Heart left ventricle (tissue), 16 donors: ENCODE results near the gene SLC41A1. TPM values are rescaled to one million over a fixed set of nuclear protein-coding genes. Genes with fewer than 3 reads are reported as not detected.

ENCODE experiments used
- ATAC-seq, 4 donors: fragments of 200-7000 bp; cut with Tn5 transposase; one replicate each; pipeline ENCODE4 v1.9.1; 2020 to 2022; ENCODE audit warnings: moderate library complexity in 4 of 4, mild to moderate bottlenecking in 3 of 4, moderate number of reproducible peaks in 1 of 4
- DNase-seq, 5 donors: peaks; one replicate each; pipeline ENCODE4 v3.0.0-alpha.2; 2020
- H3K27ac ChIP-seq, 12 donors: fragments of 200-600 bp; sonication (generic) in 4 of 12; one replicate each; pipeline versions ENCODE4 v1.5.0 to v1.8.0; 2016 to 2022; ENCODE audit warnings: mild to moderate bottlenecking in 2 of 12
- H3K27me3 ChIP-seq, 9 donors: fragments of 200-600 bp; sonication (generic) in 2 of 9; one replicate each; pipeline versions ENCODE4 v1.5.1 to v1.8.0; 2016 to 2022; ENCODE audit warnings: mild to moderate bottlenecking in 3 of 9
- H3K36me3 ChIP-seq, 9 donors: fragments of 200-600 bp; sonication (generic) in 2 of 9; one replicate each; pipeline versions ENCODE4 v1.5.0 to v1.8.0; 2018 to 2022; ENCODE audit warnings: mild to moderate bottlenecking in 2 of 9
- H3K4me1 ChIP-seq, 12 donors: fragments of 200-600 bp; sonication (generic) in 4 of 12; one replicate each; pipeline versions ENCODE4 v1.5.0 to v1.8.0; 2016 to 2022; ENCODE audit warnings: mild to moderate bottlenecking in 3 of 12
- H3K4me3 ChIP-seq, 12 donors: fragments of 200-600 bp; sonication (generic) in 4 of 12; one replicate each; pipeline versions ENCODE4 v1.5.0 to v1.8.0; 2017 to 2022; ENCODE audit warnings: mild to moderate bottlenecking in 9 of 12, moderate library complexity in 4 of 12
- H3K9me3 ChIP-seq, 12 donors: fragments of 200-600 bp; sonication (generic) in 4 of 12; one replicate each; pipeline versions ENCODE4 v1.5.0 to v1.8.0; 2016 to 2022; ENCODE audit warnings: mild to moderate bottlenecking in 1 of 12
- CTCF ChIP-seq, 12 donors: fragments of 200-600 bp; sonication (generic) in 4 of 12; IDR thresholded peaks; one replicate each; pipeline versions ENCODE4 v1.5.0 to v1.8.0; 2018 to 2022; ENCODE audit warnings: antibody characterized with exemption in 12 of 12, mild to moderate bottlenecking in 5 of 12
- POLR2A ChIP-seq, 2 donors: fragments of 450-650 bp; IDR thresholded peaks; one replicate each; pipeline ENCODE4 v1.6.1; 2017; ENCODE audit warnings: antibody characterized with exemption in 2 of 2, mild to moderate bottlenecking in 2 of 2, moderate library complexity in 2 of 2
- WGBS, 4 donors: extraction: QIAGEN DNeasy Blood & Tissue Kit in 2 of 4; methylation state at CpG; one replicate each; pipeline versions ENCODE4 v1.1.5 to v1.1.7; 2013 to 2018; 5-methylcytosine and 5-hydroxymethylcytosine counted together
- intact Hi-C, 10 donors: fragments of 100-400 bp; cut with DNase I; formaldehyde crosslinking; loops; one replicate each; pipeline versions ENCODE4 v1.11.1 to v1.14.2; 2022
- polyA plus RNA-seq, 2 donors: library from polyadenylated mRNA; stranded (reverse); fragments of 200-250 nt; gene quantifications; one replicate each; pipeline ENCODE4 v1.2.3, GENCODE V29; 2013
- total RNA-seq, 9 donors: library from RNA; depleted of rRNA in 2 of 9; stranded (reverse); fragments of >200 nt in 2 of 9; fragmentation: NEBNext Ultra II Directional in 3 of 9; extraction: Animal tissue kit (Norgen Biotek cat#: 25700) in 3 of 9; gene quantifications; one replicate each; pipeline versions ENCODE4 v1.1.0 to v1.2.4, GENCODE V29; 2016 to 2023
- donor health status: ischemic (EF 13 %, LVEDD 7.1; RV severe dilation, severe dysfunction).
- donor health status: healthy with polysubstance abuse.
- donor health status: DM: no; HTN: yes; CAD: no.
- donor health status: DM: no; HTN: no; CAD: no.
- donor health status: ischemic (EF 25% LVEDD 6.9; RV normal size, moderate dysfunction).
- donor health status: ischemic (EF 25% LVEDD 5.7; RV mildly dilated, moderate dysfunction).
- donor health status: healthy.
- donor health status: DM: yes; HTN: yes; CAD: no.
- donor health status: ischemic (EF 35%, LVEDD 5.7; RV mildly dilated, moderate dysfunction).
- donor health status: nonischemic (EF 11% LVEDD 7.7; RV severe dilation, severe dysfunction).
- donor health status: DM: yes; HTN: yes; CAD: no.
- donor health status: PGD.
- donor health status: ischemic (EF 29% LVEDD 5.4; RV normal size, mild dysfunction).
- donor health status: nonischemic (EF 23%, LVEDD 6.1; RV moderate dilation, normal function).

The SLC41A1 gene
- total and polyA plus RNA-seq, 11 donors, result 146 to 442 (median 298) TPM

- 24 to 47% (median 39%) methylated on average over 1 of the region's 1 CpG for WGBS, 4 donors
- Histone ChIP-seq H3K36me3 (peaks cover 0 to 22% (median 9%) of the 10 kb centered on the region in 9 donors), H3K9me3 (no peaks in the 10 kb centered on the region), H3K27ac (no peak overlapping the region), H3K4me3 (no peak overlapping the region), H3K4me1 (peaks cover 0 to 64% (median 36%) of the 10 kb centered on the region in 12 donors), H3K27me3 (no peaks in the 10 kb centered on the region)
- no peak for TF ChIP-seq CTCF (IDR thresholded peaks at IDR 0.05)
- no peak for TF ChIP-seq POLR2A (IDR thresholded peaks at IDR 0.05)
- ATAC-seq (no peak), DNase-seq (no peak)
- intact Hi-C loops, result no loop called here
Measured at GRCh38 chr1:205741681-205742080, 71.3 kb downstream of the SLC41A1 start.

- ATAC-seq (no peak), DNase-seq (no peak)
- H3K4me1 ChIP-seq, result peaks cover 0 to 46% (median 23%) of the 10 kb centered on the region in 12 donors
- no peak overlapping the region for H3K4me3 ChIP-seq
- H3K36me3 ChIP-seq, result peaks cover 0 to 39% (median 25%) of the 10 kb centered on the region in 9 donors
- H3K27ac ChIP-seq, result no peak overlapping the region
- H3K27me3 ChIP-seq, result no peaks in the 10 kb centered on the region
- H3K9me3 ChIP-seq, result no peaks in the 10 kb centered on the region
- TF ChIP-seq POLR2A (IDR thresholded peaks at IDR 0.05) (no peak), CTCF (IDR thresholded peaks at IDR 0.05) (peak in 1 of 12 donors; percentile 7)
- intact Hi-C loops, result no loop called here
- 71 to 76% (median 75%) methylated on average over 5 of the region's 5 CpGs for WGBS, 4 donors
Measured at GRCh38 chr1:205739348-205740160, 73.4 kb downstream of the SLC41A1 start.

Other genes starting within 250 kb of the SLC41A1 start
- gene ELK4, start 181.2 kb downstream of the SLC41A1 start, total RNA-seq, result 10 to 100 TPM; 18.5 to 54.9 (median 36.5) TPM
- gene ELK4, start 181.2 kb downstream of the SLC41A1 start, polyA plus RNA-seq, result 10 to 100 TPM in 1 of 2 donors, 1 to 10 TPM in 1; 5.0 to 11.3 TPM
- gene SLC45A3, start 132.7 kb downstream of the SLC41A1 start, total RNA-seq, result 1 to 10 TPM; 1.2 to 6.1 (median 2.6) TPM
- 1 to 10 TPM; 2.6 to 3.3 TPM for gene SLC45A3, start 132.7 kb downstream of the SLC41A1 start, polyA plus RNA-seq
- gene NUCKS1, start 63.0 kb downstream of the SLC41A1 start, total RNA-seq, result 100 to 1,000 TPM in 8 of 9 donors, 10 to 100 TPM in 1; 83.8 to 240 (median 198) TPM
- gene NUCKS1, start 63.0 kb downstream of the SLC41A1 start, polyA plus RNA-seq, result 10 to 100 TPM; 73.4 to 75.3 TPM
- 10 to 100 TPM; 13.8 to 26.0 (median 16.6) TPM for gene RAB29, start 37.7 kb downstream of the SLC41A1 start, total RNA-seq
- gene RAB29, start 37.7 kb downstream of the SLC41A1 start, polyA plus RNA-seq, result 10 to 100 TPM in 1 of 2 donors, 1 to 10 TPM in 1; 6.5 to 13.1 TPM
- gene PM20D1, start 36.9 kb upstream of the SLC41A1 start, total RNA-seq, result 1 to 10 TPM in 2 of 9 donors, under 1 TPM in 6, not detected in 1; 0.45 to 1.4 (median 0.78) TPM
- under 1 TPM; 0.28 to 0.65 TPM for gene PM20D1, start 36.9 kb upstream of the SLC41A1 start, polyA plus RNA-seq
- 10 to 100 TPM in 5 of 9 donors, 1 to 10 TPM in 4; 5.8 to 39.6 (median 14.3) TPM for gene SLC26A9, start 130.3 kb upstream of the SLC41A1 start, total RNA-seq
- gene SLC26A9, start 130.3 kb upstream of the SLC41A1 start, polyA plus RNA-seq, result 10 to 100 TPM in 1 of 2 donors, 1 to 10 TPM in 1; 4.1 to 11.0 TPM
- gene RAB7B, start 190.2 kb upstream of the SLC41A1 start, total RNA-seq, result 10 to 100 TPM in 1 of 9 donors, 1 to 10 TPM in 6, under 1 TPM in 2; 0.31 to 11.1 (median 1.5) TPM
- under 1 TPM; 0.65 to 0.83 TPM for gene RAB7B, start 190.2 kb upstream of the SLC41A1 start, polyA plus RNA-seq
- 1 to 10 TPM in 1 of 9 donors, not detected in 8; 2.2 TPM for gene CTSE, start 210.7 kb upstream of the SLC41A1 start, total RNA-seq
- gene CTSE, start 210.7 kb upstream of the SLC41A1 start, polyA plus RNA-seq, result not detected
- under 1 TPM in 5 of 9 donors, not detected in 4; 0.16 to 0.60 (median 0.40) TPM for gene RHEX, start 240.0 kb upstream of the SLC41A1 start, total RNA-seq
- under 1 TPM in 1 of 2 donors, not detected in 1; 0.36 TPM for gene RHEX, start 240.0 kb upstream of the SLC41A1 start, polyA plus RNA-seq